Measurements from ENCODE around the gene MTHFR.

The MTHFR gene

GRCh38 chr1:11778844-11779623, 26.7 kb downstream of the MTHFR start:
- H3K36me3 ChIP-seq = no peaks in the 10 kb centered on the region

DNA sequence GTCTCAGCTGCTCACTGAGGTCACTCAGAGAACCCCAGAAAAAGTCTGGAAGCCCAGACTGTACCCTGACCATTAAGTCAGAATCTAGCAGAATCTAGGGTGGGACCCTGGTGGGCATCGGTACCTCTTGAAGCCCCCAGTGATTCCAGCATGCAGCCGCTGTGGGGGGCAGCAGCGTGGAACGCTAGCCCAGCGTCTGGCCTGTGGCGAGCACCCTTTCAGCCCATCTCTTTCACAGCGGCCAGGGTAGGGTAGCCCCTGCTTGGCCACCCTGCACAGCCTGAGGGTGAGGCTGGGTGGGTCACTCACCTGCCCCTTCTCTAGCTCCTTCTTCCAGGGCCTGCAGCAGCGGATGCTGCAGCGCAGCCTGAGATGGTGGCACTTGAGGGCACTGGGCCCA, 27.4 kb downstream of the MTHFR start:
- Histone ChIP-seq H3K9me3 (ENCODE audit: severe bottlenecking) (no peaks in the 10 kb centered on the region), H3K27me3 (ENCODE audit: insufficient read depth, low read depth, severe bottlenecking) (no peaks in the 10 kb centered on the region), H3K27ac (no peak overlapping the region), H3K36me3 (no peaks in the 10 kb centered on the region), H3K4me3 (ENCODE audit: low read depth, low read length) (no peak overlapping the region)
- TF ChIP-seq, protein P1, sequence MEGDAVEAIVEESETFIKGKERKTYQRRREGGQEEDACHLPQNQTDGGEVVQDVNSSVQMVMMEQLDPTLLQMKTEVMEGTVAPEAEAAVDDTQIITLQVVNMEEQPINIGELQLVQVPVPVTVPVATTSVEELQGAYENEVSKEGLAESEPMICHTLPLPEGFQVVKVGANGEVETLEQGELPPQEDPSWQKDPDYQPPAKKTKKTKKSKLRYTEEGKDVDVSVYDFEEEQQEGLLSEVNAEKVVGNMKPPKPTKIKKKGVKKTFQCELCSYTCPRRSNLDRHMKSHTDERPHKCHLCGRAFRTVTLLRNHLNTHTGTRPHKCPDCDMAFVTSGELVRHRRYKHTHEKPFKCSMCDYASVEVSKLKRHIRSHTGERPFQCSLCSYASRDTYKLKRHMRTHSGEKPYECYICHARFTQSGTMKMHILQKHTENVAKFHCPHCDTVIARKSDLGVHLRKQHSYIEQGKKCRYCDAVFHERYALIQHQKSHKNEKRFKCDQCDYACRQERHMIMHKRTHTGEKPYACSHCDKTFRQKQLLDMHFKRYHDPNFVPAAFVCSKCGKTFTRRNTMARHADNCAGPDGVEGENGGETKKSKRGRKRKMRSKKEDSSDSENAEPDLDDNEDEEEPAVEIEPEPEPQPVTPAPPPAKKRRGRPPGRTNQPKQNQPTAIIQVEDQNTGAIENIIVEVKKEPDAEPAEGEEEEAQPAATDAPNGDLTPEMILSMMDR (IDR thresholded peaks at IDR 0.05; ENCODE audit: low read depth, low read length) = no peak
- no peak for DNase-seq

More at GRCh38 chr1:11778844-11779623, 26.7 kb downstream of the MTHFR start:
- Histone ChIP-seq H3K4me3 (ENCODE audit: low read depth, low read length) (no peak overlapping the region), H3K9me3 (ENCODE audit: severe bottlenecking) (no peaks in the 10 kb centered on the region), H3K27ac (no peak overlapping the region), H3K27me3 (ENCODE audit: insufficient read depth, low read depth, severe bottlenecking) (no peaks in the 10 kb centered on the region)
- no peak for DNase-seq
- TF ChIP-seq, protein P1 (IDR thresholded peaks at IDR 0.05; ENCODE audit: low read depth, low read length) = no peak

DNA sequence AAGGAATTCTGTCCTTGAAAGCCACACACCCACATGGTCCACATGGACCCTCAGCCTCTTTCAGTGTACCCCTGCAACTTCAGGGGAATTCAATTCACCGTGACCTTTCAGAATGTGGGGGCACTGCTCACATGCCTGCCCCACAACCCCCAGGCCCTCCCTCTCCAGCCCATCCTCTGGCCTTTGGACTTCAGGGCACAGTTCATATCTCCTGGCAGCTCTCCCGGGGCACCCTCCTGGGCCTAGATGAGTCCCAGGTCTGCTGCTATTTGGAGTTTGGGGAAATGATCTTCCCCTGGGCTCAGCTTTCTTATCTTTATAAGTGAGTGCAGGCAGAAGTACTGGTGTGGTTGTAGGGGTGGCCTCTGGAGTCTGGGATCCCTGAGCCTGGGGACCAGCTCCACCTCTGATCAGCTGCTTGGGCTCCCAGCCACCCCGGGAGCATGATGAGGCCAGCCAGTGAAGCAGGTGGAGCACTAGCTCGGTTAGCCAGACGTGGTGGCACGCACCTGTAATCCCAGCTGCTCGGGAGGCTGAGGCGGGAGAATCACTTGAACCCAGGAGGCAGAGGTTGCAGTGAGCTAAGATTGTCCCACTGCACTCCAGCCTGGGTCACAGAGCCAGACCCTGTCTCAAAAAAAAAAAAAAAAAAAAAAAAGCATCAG, 28.0 kb downstream of the MTHFR start:
- H3K36me3 ChIP-seq = no peaks in the 10 kb centered on the region
- H3K27me3 ChIP-seq (ENCODE audit: insufficient read depth, low read depth, severe bottlenecking) = no peaks in the 10 kb centered on the region
- no peak overlapping the region for H3K4me3 ChIP-seq (ENCODE audit: low read depth, low read length)
- no peaks in the 10 kb centered on the region for H3K9me3 ChIP-seq (ENCODE audit: severe bottlenecking)
- DNase-seq = no peak
- TF ChIP-seq, protein P1 (IDR thresholded peaks at IDR 0.05; ENCODE audit: low read depth, low read length) = no peak
- no peak overlapping the region for H3K27ac ChIP-seq

- H3K4me3 ChIP-seq (ENCODE audit: low read depth, low read length) = no peak overlapping the region
- TF ChIP-seq, protein P1 (IDR thresholded peaks at IDR 0.05; ENCODE audit: low read depth, low read length) = no peak
- no peaks in the 10 kb centered on the region for H3K27me3 ChIP-seq (ENCODE audit: insufficient read depth, low read depth, severe bottlenecking)
- no peak for DNase-seq
- H3K27ac ChIP-seq = no peak overlapping the region
- H3K9me3 ChIP-seq (ENCODE audit: severe bottlenecking) = no peaks in the 10 kb centered on the region
- H3K36me3 ChIP-seq = no peaks in the 10 kb centered on the region
These were observed 31.0 kb downstream of the MTHFR start for GRCh38 chr1:11774753-11775152.

DNA sequence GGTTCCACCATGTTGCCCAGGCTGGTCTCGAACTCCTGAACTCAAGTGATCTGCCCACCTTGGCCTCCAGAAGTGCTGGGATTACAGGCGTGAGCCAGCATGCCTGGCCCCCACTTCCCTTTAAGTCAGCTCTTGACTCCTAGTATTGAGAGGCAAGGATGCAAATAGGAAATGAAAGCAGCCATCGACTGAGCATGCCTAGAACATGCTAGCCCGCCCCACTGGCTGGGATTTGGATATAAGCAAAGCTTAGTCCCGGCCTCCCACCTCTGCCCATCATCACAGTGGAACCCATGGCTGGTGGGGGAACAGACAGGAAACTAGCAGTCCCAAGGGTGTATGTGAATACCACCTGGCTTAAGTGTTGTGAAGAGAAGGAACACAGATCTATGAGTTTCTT, 33.3 kb downstream of the MTHFR start:
- H3K9me3 ChIP-seq (ENCODE audit: severe bottlenecking) = no peaks in the 10 kb centered on the region
- peak; percentile 53 for DNase-seq
- TF ChIP-seq, protein P1 (IDR thresholded peaks at IDR 0.05; ENCODE audit: low read depth, low read length) = no peak
- no peaks in the 10 kb centered on the region for H3K36me3 ChIP-seq
- H3K4me3 ChIP-seq (ENCODE audit: low read depth, low read length) = no peak overlapping the region
- H3K27me3 ChIP-seq (ENCODE audit: insufficient read depth, low read depth, severe bottlenecking) = no peaks in the 10 kb centered on the region
- no peak overlapping the region for H3K27ac ChIP-seq

Data from WERI-Rb-1 (cell line).